HepG2 (cell line): ENCODE data around the gene CYP4F8. TPM values are rescaled to one million over a fixed set of nuclear protein-coding genes. Genes with fewer than 3 reads are reported as not detected.
A peak's percentile ranks its signal among the peaks of the same experiment; 100 is the strongest.

Experiments used
- CEBPZ ChIP-seq: IDR thresholded peaks from 2 replicates; pipeline ENCODE4 v1.6.1; 2012; ENCODE audit warnings: low read length, improper control_type of control experiment
- HINFP ChIP-seq: sonication (generic); formaldehyde crosslinking; IDR thresholded peaks from 2 replicates; pipeline ENCODE4 v1.4.0; 2020; ENCODE audit warnings: low read depth, mild to moderate bottlenecking, missing genetic modification reagents
- KAT8 ChIP-seq: IDR thresholded peaks from 2 replicates; pipeline ENCODE4 v1.6.1; 2016; ENCODE audit warnings: missing genetic modification reagents, missing compliant biosample characterization
- MXD4 ChIP-seq: IDR thresholded peaks from 2 replicates; pipeline ENCODE4 v1.6.1; 2016; ENCODE audit warnings: mild to moderate bottlenecking, missing biosample characterization, missing genetic modification reagents
- NCOA1 ChIP-seq: sonication (generic); formaldehyde crosslinking; IDR thresholded peaks from 2 replicates; pipeline ENCODE4 v1.9.0; 2021; ENCODE audit warnings: missing genetic modification reagents
- NFIC ChIP-seq: IDR thresholded peaks from 2 replicates; pipeline ENCODE4 v1.6.1; 2012; ENCODE audit warnings: mild to moderate bottlenecking, low read length, inconsistent platforms
- PCBP2 ChIP-seq: fragments of 200-400 bp; formaldehyde crosslinking; optimal IDR thresholded peaks from 2 replicates; pipeline ENCODE3; 2018; ENCODE audit warnings: low read length, low read depth; ENCODE audit not compliant: poor library complexity, severe bottlenecking
- SNAPC5 ChIP-seq: sonication (generic); formaldehyde crosslinking; IDR thresholded peaks from 2 replicates; pipeline ENCODE4 v1.8.1; 2023; ENCODE audit warnings: mild to moderate bottlenecking, missing genetic modification reagents, borderline replicate concordance
- TAF1 ChIP-seq: sonication (generic); formaldehyde crosslinking; IDR thresholded peaks from 2 replicates; pipeline ENCODE4 v1.4.0; 2020; ENCODE audit warnings: missing genetic modification reagents
- TARDBP ChIP-seq: sonication (generic); formaldehyde crosslinking; IDR thresholded peaks from 2 replicates; pipeline ENCODE4 v1.8.0; 2022; ENCODE audit warnings: mild to moderate bottlenecking, missing genetic modification reagents
- ZBTB21 ChIP-seq: sonication (generic); formaldehyde crosslinking; IDR thresholded peaks from 2 replicates; pipeline ENCODE4 v1.4.0; 2020; ENCODE audit warnings: missing genetic modification reagents
- ZBTB7A ChIP-seq: sonication (generic); formaldehyde crosslinking; IDR thresholded peaks from 2 replicates; pipeline ENCODE4 v1.8.0; 2022; ENCODE audit warnings: mild to moderate bottlenecking, missing genetic modification reagents
- ZNF101 ChIP-seq: sonication (generic); formaldehyde crosslinking; IDR thresholded peaks from 2 replicates; pipeline ENCODE4 v1.4.0; 2020; ENCODE audit warnings: mild to moderate bottlenecking, low read depth, missing genetic modification reagents, borderline replicate concordance
- ZNF674 ChIP-seq: sonication (generic); formaldehyde crosslinking; IDR thresholded peaks from 2 replicates; pipeline ENCODE4 v1.5.0; 2020; ENCODE audit warnings: low read depth, mild to moderate bottlenecking, missing genetic modification reagents
- ZNF776 ChIP-seq: sonication (generic); formaldehyde crosslinking; IDR thresholded peaks from 2 replicates; pipeline ENCODE4 v1.4.0; 2020; ENCODE audit warnings: mild to moderate bottlenecking, missing genetic modification reagents
- ZNF850 ChIP-seq: sonication (generic); formaldehyde crosslinking; conservative IDR thresholded peaks from 2 replicates; pipeline ENCODE4 v1.9.0; 2021; ENCODE audit warnings: mild to moderate bottlenecking, missing genetic modification reagents
- polyA plus RNA-seq, 8 experiments: library from polyadenylated mRNA; depleted of rRNA in 3 of 8; stranded (reverse) in 7 of 8; unstranded in 1 of 8; fragments of >200 nt; fragmentation: Illumina TruSeq in 4 of 8; extraction: Trizol in 4 of 8; gene quantifications; 2 replicates each; pipeline versions ENCODE4 v1.2.1 to v1.2.3, GENCODE V29; 2011 to 2016; ENCODE audit warnings: low read depth in 4 of 8, missing spikeins in 1 of 8, mixed read lengths in 1 of 8; ENCODE audit not compliant: insufficient read depth in 1 of 8
- total RNA-seq, 5 experiments: library from RNA; depleted of rRNA; stranded (reverse); fragments of >200 nt; fragmentation: Illumina TruSeq; extraction: Trizol; gene quantifications; 2 replicates each; pipeline ENCODE4 v1.2.3, GENCODE V29; 2016; ENCODE audit warnings: low read depth in 1 of 5

CYP4F8 gene
- total and polyA plus RNA-seq, 2 of the 13 experiments (the other 11 are each of a cell fraction or from before 2014, with no cell fraction given): not detected

- TF ChIP-seq CEBPZ (no peak), TARDBP (peak; percentile 65; the same call in 1 of the 2 replicates), MXD4 (no peak), HINFP (CRISPR knock-in tag) (no peak), NFIC (no peak), ZNF776 (CRISPR knock-in tag) (no peak), ZNF101 (CRISPR knock-in tag) (no peak), ZBTB21 (CRISPR knock-in tag) (no peak), NCOA1 (0 out of 2 replicates have a peak, but pooled peaks have one; percentile 56), TAF1 (CRISPR knock-in tag) (0 out of 2 replicates have a peak, but pooled peaks have one; percentile 35), KAT8 (CRISPR knock-in tag) (no peak), ZNF674 (CRISPR knock-in tag) (no peak), SNAPC5 (CRISPR knock-in tag) (no peak), PCBP2 (no peak), ZNF850 (CRISPR knock-in tag) (no peak), ZBTB7A (CRISPR knock-in tag) (no peak)
Measured at GRCh38 chr19:15640904-15641597, 26.0 kb downstream of the CYP4F8 start (continued).
